ENCODE measurements around the gene STIM2.

The STIM2 gene

DNA sequence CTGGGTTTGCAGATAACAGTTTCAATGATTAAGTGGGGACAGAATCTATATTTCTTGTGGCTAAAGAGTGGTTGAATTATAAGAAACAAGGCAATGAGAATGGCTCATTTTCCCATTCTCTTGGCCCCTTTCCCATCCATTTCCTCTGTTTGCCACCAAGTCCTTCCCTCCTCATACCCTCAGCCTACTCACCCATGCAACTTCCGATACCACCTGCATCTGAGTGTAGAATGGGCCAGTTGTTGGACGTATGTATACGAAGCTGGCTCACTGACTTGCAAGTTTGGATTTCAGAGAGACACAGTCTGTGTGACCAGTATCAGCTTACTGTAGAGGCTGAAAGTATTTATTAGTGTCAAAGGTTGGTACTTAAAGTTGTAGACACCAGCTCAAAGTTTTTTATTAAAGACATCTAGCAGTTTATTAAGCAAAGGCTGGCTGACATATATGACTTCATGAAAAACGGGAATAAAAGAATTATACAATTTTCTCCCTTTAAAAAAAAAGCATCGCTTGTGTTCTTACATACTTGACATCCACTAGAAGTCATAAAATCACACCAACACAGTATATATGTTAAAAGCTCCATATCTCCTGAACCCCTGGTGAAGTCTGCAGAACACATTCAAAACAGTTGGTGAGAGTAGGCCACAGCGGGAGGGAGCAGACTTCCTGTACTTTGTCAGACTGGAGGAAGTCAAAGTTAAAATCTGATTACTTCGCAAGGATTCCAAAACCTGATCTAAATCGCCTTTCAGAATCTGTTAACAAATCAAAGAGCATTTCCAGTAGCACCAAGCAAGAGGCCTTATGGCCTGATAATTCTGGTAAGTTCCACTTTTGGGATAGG is 22.4 kb upstream of the STIM2 start:
- no peak for DNase-seq

GRCh38 chr4:26839016-26839415 is 21.6 kb upstream of the STIM2 start:
- no peak for DNase-seq

DNA sequence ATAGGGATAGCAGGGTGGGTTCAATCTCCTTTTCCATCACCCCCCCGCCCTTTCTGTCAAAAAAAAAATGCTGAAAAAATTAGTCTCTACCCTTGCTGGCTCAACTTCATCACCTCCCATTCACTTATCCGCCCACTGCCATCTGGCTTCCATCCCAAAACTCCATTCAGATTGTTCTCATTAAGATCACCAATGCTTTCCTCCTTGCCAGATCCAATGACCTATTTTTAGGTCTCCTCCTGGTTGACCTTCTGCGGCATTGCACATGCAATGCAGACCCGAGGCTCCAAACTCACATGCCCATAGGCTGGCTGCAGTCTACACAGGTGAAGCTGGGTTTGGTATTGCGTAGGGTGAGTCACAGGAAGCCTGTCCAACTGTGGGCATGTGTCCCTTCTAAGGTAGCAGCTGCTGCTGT is 21.1 kb upstream of the STIM2 start:
- DNase-seq: no peak

DNA sequence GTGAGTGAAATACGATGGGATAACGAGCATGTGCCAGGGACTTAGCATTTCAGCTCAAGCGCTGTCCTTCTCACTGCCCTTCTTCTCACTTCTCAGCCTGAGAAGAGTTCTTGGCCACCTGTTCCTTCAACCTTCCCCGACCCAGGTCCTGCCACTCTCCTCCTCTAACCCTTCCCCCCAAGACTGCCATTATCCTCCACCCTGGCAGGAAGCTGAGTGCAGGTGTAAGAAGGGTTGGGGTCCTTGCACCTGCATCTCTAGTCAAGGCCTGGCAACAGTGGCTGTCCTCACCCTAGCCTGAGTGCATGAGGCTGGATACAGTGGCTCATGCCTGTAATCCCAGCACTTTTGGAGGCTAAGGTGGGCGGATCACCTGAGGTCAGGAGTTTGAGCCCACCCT is 19.9 kb upstream of the STIM2 start:
- DNase-seq: no peak

GRCh38 chr4:26842911-26843310 is 17.7 kb upstream of the STIM2 start:
- DNase-seq: no peak

DNA sequence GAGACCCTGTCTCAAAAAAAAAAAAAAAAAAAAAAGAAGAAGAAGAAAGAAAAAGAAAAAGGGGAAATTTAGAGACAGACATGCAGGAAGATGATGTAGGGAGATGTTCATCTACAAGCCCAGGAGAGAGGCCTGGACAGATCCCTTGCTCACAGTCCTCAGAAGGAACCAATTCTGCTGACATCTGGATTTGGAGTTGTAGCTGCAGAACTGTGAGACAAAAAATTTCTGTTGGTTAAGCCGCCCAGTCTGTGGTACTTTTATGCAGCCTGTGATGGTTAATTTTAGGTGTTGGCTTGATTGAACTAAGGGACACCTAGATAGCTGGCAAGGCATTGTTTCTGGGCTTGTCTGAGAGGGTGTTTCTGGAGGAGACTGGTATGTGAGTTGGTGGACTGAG is 10.1 kb upstream of the STIM2 start:
- no peak for DNase-seq

- DNase-seq: no peak
Measured at GRCh38 chr4:26851129-26851528, 9.5 kb upstream of the STIM2 start.

GRCh38 chr4:26854701-26855100 is 5.9 kb upstream of the STIM2 start:
- DNase-seq: no peak

DNA sequence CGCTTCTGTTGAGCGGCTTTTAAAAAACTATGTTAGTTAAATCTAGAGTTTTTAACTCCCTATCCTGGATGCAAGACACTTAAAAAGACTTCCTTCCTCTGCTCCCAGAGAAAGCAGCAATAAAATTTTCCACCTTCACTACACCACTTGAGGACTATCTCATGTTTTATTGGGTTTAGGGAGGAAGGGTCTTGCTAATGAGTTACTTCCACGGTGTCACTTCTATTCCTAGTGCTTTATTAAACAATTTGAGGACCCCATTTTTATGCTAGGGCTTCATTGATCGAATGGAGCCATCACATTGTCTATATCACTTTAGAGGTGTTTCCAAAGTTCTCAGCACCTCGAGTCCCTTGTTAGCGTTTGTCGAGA is 3.7 kb upstream of the STIM2 start:
- DNase-seq: no peak

GRCh38 chr4:26857278-26858034 is 3.2 kb upstream of the STIM2 start:
- peak; percentile 96 for DNase-seq

DNA sequence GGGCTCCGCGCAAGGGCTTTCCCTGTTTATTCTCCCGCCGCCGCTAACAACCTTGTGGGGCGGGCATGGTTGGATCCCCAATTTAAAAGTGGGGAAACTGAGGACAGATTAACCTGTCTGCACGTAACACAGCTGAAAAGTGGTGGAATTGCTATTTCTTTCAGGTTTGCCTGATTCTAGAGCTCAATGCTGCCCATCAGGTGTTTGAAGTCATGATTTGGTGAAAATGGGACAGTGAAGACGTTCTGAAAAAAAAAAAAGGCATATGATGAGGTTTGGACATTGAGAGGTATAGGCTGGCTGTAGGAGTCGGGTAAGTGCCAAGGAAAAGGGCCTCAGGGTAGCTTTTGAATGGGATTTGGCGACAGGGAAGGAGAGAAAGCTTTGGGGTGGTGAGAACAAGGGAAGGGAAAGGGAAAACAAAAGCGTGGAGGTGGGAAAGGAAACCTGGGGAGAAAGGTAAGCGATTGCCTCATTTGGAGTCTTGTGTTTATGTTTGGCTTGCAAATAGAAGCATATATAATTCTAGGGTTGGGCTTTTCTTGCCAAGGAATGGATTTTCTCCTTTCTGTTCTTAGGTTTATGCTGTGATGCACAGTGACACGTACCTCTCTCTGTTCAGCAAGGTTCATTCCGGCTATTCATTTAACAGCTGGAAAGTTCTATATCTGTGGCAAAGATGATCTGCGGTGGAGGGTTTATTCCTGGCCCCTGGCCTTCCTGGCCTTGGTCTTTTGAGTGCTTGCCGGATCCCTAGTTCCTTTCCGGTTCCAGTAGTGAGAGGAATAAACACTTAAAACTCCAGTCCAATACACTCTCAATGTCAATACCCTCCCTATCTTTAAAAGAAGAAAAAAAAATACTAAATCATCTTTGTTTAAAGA is 2.4 kb upstream of the STIM2 start:
- no peak for DNase-seq

GRCh38 chr4:26858947-26859401 is 1.7 kb upstream of the STIM2 start:
- no peak for DNase-seq

- no peak for DNase-seq
Measured at GRCh38 chr4:26859762-26860156, 882 bp upstream of the STIM2 start.

DNA sequence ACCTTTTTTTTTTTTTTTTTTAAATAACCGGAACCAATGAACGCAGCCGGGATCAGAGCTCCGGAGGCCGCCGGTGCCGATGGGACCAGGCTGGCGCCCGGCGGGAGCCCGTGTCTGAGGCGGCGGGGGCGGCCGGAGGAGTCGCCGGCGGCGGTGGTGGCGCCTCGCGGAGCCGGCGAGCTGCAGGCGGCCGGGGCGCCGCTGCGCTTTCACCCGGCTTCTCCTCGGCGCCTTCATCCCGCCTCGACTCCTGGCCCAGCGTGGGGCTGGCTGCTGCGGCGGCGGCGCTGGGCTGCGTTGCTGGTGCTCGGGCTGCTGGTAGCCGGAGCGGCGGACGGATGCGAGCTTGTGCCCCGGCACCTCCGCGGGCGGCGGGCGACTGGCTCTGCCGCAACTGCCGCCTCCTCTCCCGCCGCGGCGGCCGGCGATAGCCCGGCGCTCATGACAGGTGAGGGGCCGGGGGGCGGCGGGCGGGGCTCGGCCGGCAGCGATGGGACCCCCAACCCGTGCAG is 337 bp downstream of the STIM2 start:
- DNase-seq: peak; percentile 59

- DNase-seq: peak; percentile 76
Measured at GRCh38 chr4:26861434-26862186, 969 bp downstream of the STIM2 start.

DNA sequence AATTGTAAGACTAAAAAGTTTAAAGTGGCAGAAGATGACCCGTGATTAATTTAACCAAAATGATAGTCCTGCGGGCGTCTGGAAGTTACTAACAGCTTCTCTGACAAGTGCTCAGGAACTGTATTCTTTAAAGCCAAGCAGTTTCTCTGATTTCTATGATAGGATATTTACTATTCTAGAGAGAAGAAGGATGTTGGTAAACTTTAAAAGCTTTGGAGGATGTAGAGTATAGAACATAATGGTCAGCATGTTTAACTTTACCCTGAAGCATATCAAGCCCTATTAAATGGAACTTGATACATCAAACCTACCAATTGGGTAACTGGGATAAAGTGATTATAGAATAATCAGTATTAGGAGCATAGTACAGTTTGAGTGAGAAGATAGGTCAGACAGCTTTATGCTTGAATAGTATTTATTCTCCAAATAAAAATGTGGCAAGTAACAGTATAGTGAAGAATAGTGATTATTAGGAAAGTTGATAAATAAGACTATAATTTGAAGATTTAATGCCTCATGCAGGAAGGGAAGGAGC is 1.8 kb downstream of the STIM2 start:
- no peak for DNase-seq

DNA sequence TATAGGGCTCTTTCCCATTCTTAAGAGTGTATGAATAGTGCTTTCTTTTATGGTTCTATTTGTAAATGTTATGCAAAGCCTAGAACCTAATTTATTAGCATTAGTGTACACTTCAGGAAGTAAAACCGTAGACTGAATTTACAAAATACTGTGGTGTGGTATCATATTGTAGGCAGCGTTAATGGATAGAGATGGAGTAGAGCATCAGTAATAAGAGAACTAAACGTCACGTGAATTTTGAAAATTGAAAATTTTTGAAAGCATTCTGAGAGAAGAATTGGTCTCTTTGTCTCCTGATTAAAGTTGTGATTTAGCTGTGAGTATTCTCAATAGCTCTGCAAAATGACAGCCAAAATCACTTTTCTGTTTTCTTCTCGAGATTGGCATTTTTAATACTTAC is 2.9 kb downstream of the STIM2 start:
- no peak for DNase-seq

DNA sequence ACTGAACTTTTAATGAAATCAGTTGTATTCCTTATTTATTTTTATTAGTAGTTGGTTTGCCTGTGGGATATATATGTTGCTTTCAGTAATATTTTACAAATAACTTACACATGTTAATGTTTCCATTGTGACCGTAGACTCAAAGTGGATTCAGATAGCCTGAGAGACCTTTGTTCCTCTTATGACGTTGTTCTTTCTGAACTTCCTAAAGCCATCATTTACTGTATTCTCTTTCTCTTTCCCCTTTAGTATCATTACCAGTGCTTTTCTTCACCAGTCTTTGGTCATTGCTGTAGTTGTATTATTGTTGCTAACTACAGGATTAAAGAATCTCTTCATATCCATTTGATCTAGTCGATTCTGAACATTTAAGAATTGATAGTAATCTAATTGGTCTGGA is 4.3 kb downstream of the STIM2 start:
- no peak for DNase-seq

DNA sequence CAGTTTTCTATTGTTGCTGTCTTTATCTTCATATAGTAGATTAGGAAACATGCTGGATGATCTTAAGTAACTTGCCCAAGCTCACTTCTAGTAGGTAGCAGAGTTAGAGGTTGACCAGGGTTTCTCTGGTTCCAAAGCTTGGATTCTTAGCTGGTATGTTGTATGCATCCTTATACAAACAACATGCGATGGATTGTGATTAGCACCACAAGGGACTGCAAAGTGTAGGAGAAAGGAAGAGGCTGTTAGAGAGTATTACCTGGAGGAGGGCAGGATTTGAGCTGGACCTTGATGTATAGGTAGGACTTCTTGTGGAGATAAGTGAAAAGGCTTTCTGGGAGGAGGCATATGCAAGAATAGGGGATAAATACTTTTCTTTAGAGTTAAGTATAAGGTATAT is 5.6 kb downstream of the STIM2 start:
- DNase-seq: no peak

GRCh38 chr4:26866781-26867180 is 6.1 kb downstream of the STIM2 start:
- no peak for DNase-seq

- no peak for DNase-seq
Measured at GRCh38 chr4:26867914-26868684, 7.5 kb downstream of the STIM2 start.

Measured in central memory CD4-positive, alpha-beta T cell (primary cell).